ENCODE measurements around the gene LPCAT2.

The LPCAT2 gene

DNA sequence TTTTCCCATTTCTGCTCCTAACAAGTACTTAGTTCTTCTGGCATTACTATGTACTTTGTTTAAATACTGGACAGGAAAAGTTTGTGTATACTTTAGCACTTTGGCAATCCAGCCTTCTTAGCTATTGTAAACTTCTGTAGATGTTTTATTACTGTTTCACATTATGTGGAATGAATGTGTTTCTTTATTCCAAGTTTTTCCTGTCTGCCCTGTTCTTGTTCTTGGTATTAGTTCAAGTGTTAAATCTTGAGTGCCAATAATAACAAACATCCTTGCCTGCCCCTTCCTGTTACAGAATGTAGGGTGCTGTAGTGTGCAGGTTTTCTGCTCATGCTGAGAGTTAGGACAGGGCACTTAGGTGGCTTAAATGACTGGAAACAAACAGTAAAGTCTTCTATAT, 50.4 kb downstream of the LPCAT2 start:
- DNase-seq (ENCODE audit: low spot score), result no peak

GRCh38 chr16:55559933-55560516, 51.2 kb downstream of the LPCAT2 start:
- no peak for DNase-seq (ENCODE audit: low spot score)

GRCh38 chr16:55561319-55561848, 52.5 kb downstream of the LPCAT2 start:
- DNase-seq (ENCODE audit: low spot score), result no peak

GRCh38 chr16:55562936-55563335, 54.1 kb downstream of the LPCAT2 start:
- DNase-seq (ENCODE audit: low spot score), result no peak

- no peak for DNase-seq (ENCODE audit: low spot score)
These were observed 54.9 kb downstream of the LPCAT2 start for GRCh38 chr16:55563797-55564196.

DNA sequence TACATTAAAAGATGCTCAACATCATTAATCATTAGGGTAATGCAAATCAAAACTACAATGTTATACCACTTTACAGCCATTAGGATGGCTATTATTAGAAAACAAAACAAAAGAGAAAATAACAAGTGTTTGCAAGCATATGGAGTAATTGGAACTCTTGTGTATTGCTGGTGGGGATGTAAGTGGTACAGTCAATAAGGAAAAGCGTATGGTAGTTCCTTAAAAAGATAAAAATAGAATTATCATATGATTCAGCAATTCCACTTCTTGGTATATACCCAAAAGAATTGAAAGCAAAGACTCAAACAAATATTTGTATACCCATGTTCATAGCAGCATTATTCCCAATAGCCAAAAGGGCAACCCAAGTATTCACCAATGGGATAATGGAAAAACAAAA, 56.2 kb downstream of the LPCAT2 start:
- no peak for DNase-seq (ENCODE audit: low spot score)

GRCh38 chr16:55566432-55567175, 57.7 kb downstream of the LPCAT2 start, which contains the start of gene CAPNS2:
Gene CAPNS2, plus strand, starts transcription at chr16:55566684. Its CDS starts 73 bp downstream, at chr16:55566757.
- no peak for DNase-seq (ENCODE audit: low spot score)

GRCh38 chr16:55567382-55567781, 58.5 kb downstream of the LPCAT2 start:
- DNase-seq (ENCODE audit: low spot score), result no peak

DNA sequence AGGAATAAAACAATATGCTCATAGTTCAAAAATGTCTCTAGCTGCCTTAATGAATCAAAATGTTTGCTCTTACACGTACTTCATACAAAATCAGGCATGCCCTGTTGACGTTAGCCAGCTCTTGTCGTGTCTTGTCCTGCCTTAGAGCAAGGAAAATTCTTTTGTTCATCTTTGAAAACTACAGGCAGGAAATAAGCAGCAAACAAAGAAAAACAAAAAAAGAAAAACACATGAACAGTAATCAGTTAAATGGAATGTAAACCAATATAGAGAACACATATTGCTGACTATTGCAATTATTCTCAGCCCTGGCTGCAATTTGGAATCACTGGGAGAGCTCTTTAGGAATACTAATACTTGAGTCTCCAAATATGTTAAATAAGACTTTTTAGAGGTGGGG, 59.3 kb downstream of the LPCAT2 start:
- no peak for DNase-seq (ENCODE audit: low spot score)

DNA sequence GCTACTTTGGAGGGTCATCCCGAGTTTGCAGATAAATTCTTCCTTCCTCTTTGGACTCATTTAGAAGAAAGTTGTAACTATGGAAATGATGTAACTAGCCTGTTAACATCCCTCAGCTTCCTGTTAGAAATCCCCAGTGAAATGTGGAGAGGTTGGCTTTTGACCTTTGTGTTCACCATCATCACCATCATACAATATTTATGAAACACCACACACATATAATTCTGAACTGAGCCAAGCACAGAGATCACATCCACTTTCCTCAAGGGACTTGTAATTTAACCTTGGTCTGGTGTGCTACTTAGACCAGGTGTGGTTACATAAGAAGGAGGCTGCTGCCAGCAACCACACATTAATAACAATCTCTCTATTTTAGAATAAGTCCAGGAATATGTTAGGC, 60.2 kb downstream of the LPCAT2 start:
- DNase-seq (ENCODE audit: low spot score), result no peak

- DNase-seq (ENCODE audit: low spot score), result no peak
These were observed 61.3 kb downstream of the LPCAT2 start for GRCh38 chr16:55570159-55570558.

- no peak for DNase-seq (ENCODE audit: low spot score)
These were observed 62.5 kb downstream of the LPCAT2 start for GRCh38 chr16:55571191-55571897.

DNA sequence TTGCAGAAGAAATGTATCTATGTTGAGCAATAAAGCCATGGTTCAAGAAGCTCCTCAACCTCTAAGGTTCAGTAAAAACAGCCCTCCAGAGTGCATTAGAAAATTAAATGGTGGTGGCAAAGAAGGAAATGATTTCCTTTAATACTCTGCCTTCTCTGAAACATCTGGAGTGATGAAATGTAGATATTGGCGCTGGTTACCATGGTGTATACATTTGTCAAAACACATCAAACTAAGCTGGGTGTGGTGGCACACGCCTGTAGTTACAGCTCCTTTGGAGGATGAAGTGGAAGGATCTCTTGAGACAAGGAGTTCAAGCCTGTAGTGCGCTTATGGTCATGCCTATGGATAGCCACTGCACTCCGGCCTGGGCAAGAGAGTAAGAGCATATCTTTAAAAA, 63.6 kb downstream of the LPCAT2 start:
- DNase-seq (ENCODE audit: low spot score), result no peak

DNA sequence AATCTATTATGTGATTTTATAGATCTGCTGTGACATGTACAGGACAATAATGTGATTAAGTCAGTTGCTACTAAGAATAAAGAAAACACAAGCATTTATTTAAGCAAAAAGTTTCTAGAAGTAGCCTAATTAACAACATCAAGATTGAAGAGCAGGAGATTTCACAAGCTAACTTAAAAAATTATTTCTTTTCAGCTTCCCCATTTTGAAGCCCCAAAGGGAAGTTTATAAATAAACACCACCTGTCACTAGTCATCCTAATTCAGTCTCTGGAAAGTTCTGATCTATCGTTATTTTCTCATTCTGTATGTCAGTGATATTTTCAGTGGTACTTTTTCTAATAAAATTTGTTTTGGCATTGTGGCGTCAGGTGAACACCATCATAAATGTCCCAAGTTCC, 65.9 kb downstream of the LPCAT2 start:
- DNase-seq (ENCODE audit: low spot score), result no peak

- no peak for DNase-seq (ENCODE audit: low spot score)
These were observed 66.6 kb downstream of the LPCAT2 start for GRCh38 chr16:55575496-55575895.

- no peak for DNase-seq (ENCODE audit: low spot score)
These were observed 67.5 kb downstream of the LPCAT2 start for GRCh38 chr16:55576384-55576783.

DNA sequence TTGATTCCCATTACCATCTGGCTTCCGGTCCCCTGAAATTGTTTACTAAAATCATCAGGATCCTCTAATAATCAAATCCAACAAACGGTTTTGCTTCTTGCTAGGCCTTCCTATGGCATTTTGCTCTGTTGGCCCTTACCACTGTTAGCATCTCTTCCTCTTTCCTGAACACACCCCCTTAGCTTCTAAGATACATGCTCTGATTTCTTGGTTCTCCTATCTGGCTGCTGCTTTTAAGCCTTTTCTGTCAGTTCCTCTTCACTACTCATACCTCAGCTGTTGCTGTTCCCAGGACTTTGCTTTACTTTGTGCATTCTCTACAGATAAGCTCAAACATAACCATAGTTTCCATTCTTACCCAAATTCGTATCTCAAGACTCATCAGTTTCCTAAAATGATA, 69.0 kb downstream of the LPCAT2 start:
- no peak for DNase-seq (ENCODE audit: low spot score)

DNA sequence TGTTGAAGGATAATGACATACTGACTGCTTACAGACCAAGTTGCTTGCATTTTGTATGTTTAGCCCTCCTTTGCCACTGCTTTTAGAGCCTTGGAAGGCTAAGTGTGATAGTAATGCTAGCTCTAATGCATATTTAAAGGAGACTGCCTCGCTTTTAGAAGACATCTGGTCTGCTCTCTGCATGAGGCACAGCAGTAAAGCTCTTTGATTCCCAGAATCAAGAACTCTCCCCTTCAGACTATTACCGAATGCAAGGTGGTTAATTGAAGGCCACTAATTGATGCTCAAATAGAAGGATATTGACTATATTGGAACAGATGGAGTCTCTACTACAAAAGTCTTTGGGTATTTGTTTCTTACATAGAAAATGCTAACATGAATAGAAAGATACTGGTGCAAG, 76.8 kb downstream of the LPCAT2 start:
- DNase-seq (ENCODE audit: low spot score), result no peak

GRCh38 chr16:55588799-55589198, 79.9 kb downstream of the LPCAT2 start:
- DNase-seq (ENCODE audit: low spot score), result no peak

DNA sequence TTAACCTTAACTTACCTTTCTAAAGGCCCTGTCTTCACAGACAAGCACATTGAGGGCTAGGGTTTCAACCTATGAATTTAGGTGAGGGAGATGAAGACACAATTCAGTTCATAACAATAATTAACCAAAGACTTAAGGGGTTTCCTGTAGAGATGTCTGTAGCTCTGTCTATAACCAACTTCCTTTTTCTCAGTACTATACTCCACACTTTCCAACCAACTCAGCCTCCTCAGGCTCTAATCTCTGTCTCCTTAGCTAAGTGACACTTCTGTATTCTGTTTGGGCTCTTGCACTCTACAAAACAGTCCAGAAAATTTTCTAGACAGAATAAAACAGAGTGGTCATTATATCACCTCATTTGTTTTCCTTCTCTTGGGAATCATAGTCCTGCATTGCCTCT, 83.4 kb downstream of the LPCAT2 start:
- no peak for DNase-seq (ENCODE audit: low spot score)

- DNase-seq (ENCODE audit: low spot score), result no peak
These were observed 89.1 kb downstream of the LPCAT2 start for GRCh38 chr16:55597928-55598327.

GRCh38 chr16:55605754-55606336, 97.0 kb downstream of the LPCAT2 start:
- DNase-seq (ENCODE audit: low spot score), result no peak
